Liver (tissue), 9 donors: Measurements from ENCODE around the gene PRSS27. TPM values are rescaled to one million over a fixed set of nuclear protein-coding genes. Genes with fewer than 3 reads are reported as not detected.
"Not testable (repeated sequence)": the region's sequence is repeated elsewhere in the genome, so short reads cannot be mapped to it uniquely, and the experiment has no call there.

ENCODE experiments used
- DNase-seq: peaks from one replicate; pipeline ENCODE4 v3.0.0-alpha.2; 2017; ENCODE audit warnings: low spot score
- H3K27ac ChIP-seq, 2 donors: one replicate each; pipeline ENCODE4 v1.7.0; 2013; ENCODE audit warnings: inconsistent platforms in 2 of 2, low read length in 2 of 2, control low read depth in 1 of 2, low read depth in 1 of 2, mild to moderate bottlenecking in 1 of 2
- H3K27me3 ChIP-seq, 4 donors: one replicate each; pipeline versions ENCODE4 v1.6.1 to v1.7.0; 2013; ENCODE audit warnings: low read length in 3 of 4, inconsistent platforms in 1 of 4, mild to moderate bottlenecking in 1 of 4, moderate library complexity in 1 of 4; ENCODE audit not compliant: control insufficient read depth in 4 of 4, insufficient read depth in 4 of 4
- H3K36me3 ChIP-seq, 4 donors: one replicate each; pipeline versions ENCODE4 v1.6.1 to v1.7.0; 2013; ENCODE audit warnings: low read length in 3 of 4, mild to moderate bottlenecking in 3 of 4, low read depth in 1 of 4, moderate library complexity in 1 of 4; ENCODE audit not compliant: control insufficient read depth in 4 of 4, insufficient read depth in 3 of 4
- H3K4me1 ChIP-seq, 4 donors: one replicate each; pipeline versions ENCODE4 v1.6.1 to v1.7.0; 2013; ENCODE audit warnings: low read length in 3 of 4, mild to moderate bottlenecking in 3 of 4, moderate library complexity in 1 of 4; ENCODE audit not compliant: control insufficient read depth in 4 of 4, insufficient read depth in 4 of 4
- H3K4me3 ChIP-seq, 3 donors: one replicate each; pipeline versions ENCODE4 v1.6.1 to v1.7.0; 2013; ENCODE audit warnings: low read length in 3 of 3, control low read depth in 1 of 3, low read depth in 1 of 3, mild to moderate bottlenecking in 1 of 3
- H3K9ac ChIP-seq, 2 donors: one replicate each; pipeline ENCODE4 v1.7.0; 2013; ENCODE audit warnings: low read length in 2 of 2, mild to moderate bottlenecking in 2 of 2, moderate library complexity in 2 of 2, control low read depth in 1 of 2, low read depth in 1 of 2
- H3K9me3 ChIP-seq, 4 donors: one replicate each; pipeline versions ENCODE4 v1.6.1 to v1.7.0; 2013; ENCODE audit warnings: low read length in 3 of 4; ENCODE audit not compliant: control insufficient read depth in 4 of 4
- CTCF ChIP-seq: fragments of 150-350 bp; IDR thresholded peaks from 2 replicates; pipeline ENCODE4 v1.5.1; 2017; ENCODE audit warnings: improper control_type of control experiment, low read depth, low read length; ENCODE audit not compliant: missing input control
- EGR1 ChIP-seq, 2 donors: IDR thresholded peaks; 2 replicates each; pipeline ENCODE4 v1.6.1; 2016 to 2018; ENCODE audit warnings: antibody characterized with exemption in 2 of 2, low read depth in 2 of 2
- FOXA1 ChIP-seq: IDR thresholded peaks from 2 replicates; pipeline ENCODE4 v1.6.1; 2016; ENCODE audit warnings: antibody characterized with exemption
- FOXA2 ChIP-seq: IDR thresholded peaks from 2 replicates; pipeline ENCODE4 v1.6.1; 2016; ENCODE audit warnings: antibody characterized with exemption
- GABPA ChIP-seq, 2 donors: IDR thresholded peaks in 1 of 2; conservative IDR thresholded peaks in 1 of 2; 2 replicates each; pipeline ENCODE4 v1.6.1; 2016; ENCODE audit warnings: antibody characterized with exemption in 2 of 2, mild to moderate bottlenecking in 1 of 2, moderate library complexity in 1 of 2
- HNF4A ChIP-seq, 2 donors: conservative IDR thresholded peaks; 2 replicates each; pipeline ENCODE4 v1.6.1; 2016; ENCODE audit warnings: antibody characterized with exemption in 2 of 2, mild to moderate bottlenecking in 2 of 2
- HNF4G ChIP-seq: IDR thresholded peaks from 2 replicates; pipeline ENCODE4 v1.6.1; 2016; ENCODE audit warnings: antibody characterized with exemption
- JUND ChIP-seq, 2 donors: IDR thresholded peaks; 2 replicates each; pipeline ENCODE4 v1.6.1; 2016; ENCODE audit warnings: antibody characterized with exemption in 2 of 2
- NR2F2 ChIP-seq: IDR thresholded peaks from 2 replicates; pipeline ENCODE4 v1.6.1; 2016; ENCODE audit warnings: antibody characterized with exemption
- RAD21 ChIP-seq, 2 donors: IDR thresholded peaks; 2 replicates each; pipeline ENCODE4 v1.6.1; 2016; ENCODE audit warnings: antibody characterized with exemption in 2 of 2, mild to moderate bottlenecking in 2 of 2
- REST ChIP-seq: IDR thresholded peaks from 2 replicates; pipeline ENCODE4 v1.6.1; 2016; ENCODE audit warnings: antibody characterized with exemption, mild to moderate bottlenecking
- RXRA ChIP-seq, 2 donors: IDR thresholded peaks; 2 replicates each; pipeline ENCODE4 v1.6.1; 2017 to 2018; ENCODE audit warnings: antibody characterized with exemption in 2 of 2, mild to moderate bottlenecking in 1 of 2
- SP1 ChIP-seq: IDR thresholded peaks from 2 replicates; pipeline ENCODE4 v1.6.1; 2018; ENCODE audit warnings: antibody characterized with exemption, mild to moderate bottlenecking
- TAF1 ChIP-seq: conservative IDR thresholded peaks from 2 replicates; pipeline ENCODE4 v1.6.1; 2016; ENCODE audit warnings: antibody characterized with exemption, mild to moderate bottlenecking
- YY1 ChIP-seq: IDR thresholded peaks from 2 replicates; pipeline ENCODE4 v1.6.1; 2016; ENCODE audit warnings: antibody characterized with exemption, mild to moderate bottlenecking
- ZBTB33 ChIP-seq: IDR thresholded peaks from 2 replicates; pipeline ENCODE4 v1.6.1; 2016; ENCODE audit warnings: antibody characterized with exemption
- WGBS: extraction: QIAGEN DNeasy Blood & Tissue Kit; methylation state at CpG from one replicate; pipeline ENCODE4 v1.1.7; 2013; 5-methylcytosine and 5-hydroxymethylcytosine counted together
- polyA plus RNA-seq, 2 donors: library from polyadenylated mRNA; stranded (reverse) in 1 of 2; unstranded in 1 of 2; fragments of 200-250 nt in 1 of 2; fragments of >200 nt in 1 of 2; fragmentation: Nextera tagmentation in 1 of 2; extraction: Ambion mirVana in 1 of 2; gene quantifications; one replicate each; pipeline versions ENCODE4 v1.2.1 to v1.2.3, GENCODE V29; 2013 to 2015
- total RNA-seq, 2 donors: library from RNA; depleted of rRNA; stranded (reverse); fragments of >200 nt; gene quantifications; one replicate each; pipeline ENCODE4 v1.2.3, GENCODE V29; 2014
- TF ChIP-seq, protein P1 (sequence below): IDR thresholded peaks from 2 replicates; pipeline ENCODE4 v1.6.1; 2016; ENCODE audit warnings: antibody characterized with exemption
- TF ChIP-seq, protein P2 (sequence below): IDR thresholded peaks from 2 replicates; pipeline ENCODE4 v1.6.1; 2016; ENCODE audit warnings: antibody characterized with exemption
- donor health status: healthy.
- donor health status: healthy.
- donor health status: healthy.
- donor health status: healthy.
- donor health status: healthy.

PRSS27 gene
- total and polyA plus RNA-seq, 4 donors: 0.05 to 1.5 (median 0.22) TPM; not detected in 1

DNA sequence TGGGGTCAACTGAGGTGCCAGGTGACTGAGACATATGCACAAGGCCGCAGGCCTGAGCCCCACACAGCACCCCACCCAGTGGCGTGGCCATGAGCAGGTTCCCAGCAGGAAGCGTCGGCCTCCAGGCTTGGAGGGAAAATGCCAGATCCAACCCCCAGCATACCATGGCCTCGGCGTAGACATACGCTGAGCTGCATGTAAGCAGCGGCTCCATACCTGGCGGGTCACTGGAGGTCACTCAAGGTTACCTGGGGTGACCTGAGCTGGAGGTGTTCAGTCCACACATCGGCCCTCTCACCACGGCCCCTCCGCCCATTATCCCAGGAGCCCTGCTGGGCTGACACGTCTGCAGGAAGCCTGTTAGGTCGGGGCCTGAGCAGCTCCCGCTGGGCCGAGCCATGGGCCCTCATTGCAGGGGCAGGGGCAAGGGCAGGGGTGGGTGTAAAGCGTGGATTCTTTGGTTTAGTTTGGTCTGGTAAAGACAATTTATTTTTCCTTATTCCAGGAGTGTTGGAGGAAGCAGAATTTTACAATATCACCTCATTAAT lies 22.5 kb downstream of the PRSS27 start:
- H3K27me3 ChIP-seq: no peaks in the 10 kb centered on the region
- peaks cover 7 to 47% (median 19%) of the 10 kb centered on the region in 4 donors for H3K36me3 ChIP-seq
- no peak for DNase-seq
- peaks cover 0 to 3% (median 0%) of the 10 kb centered on the region in 4 donors for H3K4me1 ChIP-seq
- 96% methylated on average over 17 of the region's 17 CpGs for WGBS
- no peak overlapping the region for H3K4me3 ChIP-seq
- no peaks in the 10 kb centered on the region for H3K9me3 ChIP-seq
- H3K9ac ChIP-seq: no peak overlapping the region
- TF ChIP-seq, protein P1, sequence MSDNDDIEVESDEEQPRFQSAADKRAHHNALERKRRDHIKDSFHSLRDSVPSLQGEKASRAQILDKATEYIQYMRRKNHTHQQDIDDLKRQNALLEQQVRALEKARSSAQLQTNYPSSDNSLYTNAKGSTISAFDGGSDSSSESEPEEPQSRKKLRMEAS: no peak
- TF ChIP-seq FOXA1 (no peak), JUND (IDR thresholded peaks at IDR 0.05) (no peak)
- H3K27ac ChIP-seq: no peak overlapping the region

DNA sequence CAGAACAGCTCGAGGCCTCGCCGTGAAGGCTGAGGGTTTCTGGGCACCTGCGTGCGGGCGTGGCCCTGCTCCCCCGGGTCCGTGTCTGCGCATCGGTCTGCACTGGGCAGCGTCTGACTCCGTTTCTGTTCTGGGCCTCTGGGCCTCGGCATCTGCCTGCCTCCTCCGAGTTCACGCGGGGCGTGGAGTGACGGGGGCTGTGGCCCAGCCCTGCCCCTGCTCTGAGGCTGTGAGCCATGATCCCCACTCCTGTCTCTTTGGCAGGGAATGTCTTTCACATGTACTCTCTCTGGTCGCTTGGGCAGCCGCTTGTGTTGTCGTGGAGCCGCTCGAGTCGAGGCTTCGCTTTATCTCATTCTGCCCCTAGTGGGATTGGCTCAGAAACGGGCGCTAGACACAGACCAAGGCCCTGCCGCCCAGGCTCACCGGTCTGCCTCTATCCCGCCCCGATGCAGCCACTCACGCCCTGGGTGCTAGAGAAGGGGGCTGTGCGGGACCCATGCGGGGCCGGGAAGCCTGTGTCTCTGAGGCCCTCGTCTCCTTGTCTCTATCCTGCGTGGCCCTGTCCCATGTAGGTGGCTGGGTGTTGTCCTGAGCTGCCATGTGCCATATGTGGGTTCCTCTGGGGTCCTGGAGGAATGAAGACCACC lies 23.3 kb downstream of the PRSS27 start:
- peaks cover 7 to 46% (median 18%) of the 10 kb centered on the region in 4 donors for H3K36me3 ChIP-seq
- H3K27me3 ChIP-seq, H3K9ac ChIP-seq, DNase-seq, H3K27ac ChIP-seq, H3K9me3 ChIP-seq, H3K4me1 ChIP-seq, H3K4me3 ChIP-seq: not testable (repeated sequence)
- 96% methylated on average over 34 of the region's 37 CpGs for WGBS

DNA sequence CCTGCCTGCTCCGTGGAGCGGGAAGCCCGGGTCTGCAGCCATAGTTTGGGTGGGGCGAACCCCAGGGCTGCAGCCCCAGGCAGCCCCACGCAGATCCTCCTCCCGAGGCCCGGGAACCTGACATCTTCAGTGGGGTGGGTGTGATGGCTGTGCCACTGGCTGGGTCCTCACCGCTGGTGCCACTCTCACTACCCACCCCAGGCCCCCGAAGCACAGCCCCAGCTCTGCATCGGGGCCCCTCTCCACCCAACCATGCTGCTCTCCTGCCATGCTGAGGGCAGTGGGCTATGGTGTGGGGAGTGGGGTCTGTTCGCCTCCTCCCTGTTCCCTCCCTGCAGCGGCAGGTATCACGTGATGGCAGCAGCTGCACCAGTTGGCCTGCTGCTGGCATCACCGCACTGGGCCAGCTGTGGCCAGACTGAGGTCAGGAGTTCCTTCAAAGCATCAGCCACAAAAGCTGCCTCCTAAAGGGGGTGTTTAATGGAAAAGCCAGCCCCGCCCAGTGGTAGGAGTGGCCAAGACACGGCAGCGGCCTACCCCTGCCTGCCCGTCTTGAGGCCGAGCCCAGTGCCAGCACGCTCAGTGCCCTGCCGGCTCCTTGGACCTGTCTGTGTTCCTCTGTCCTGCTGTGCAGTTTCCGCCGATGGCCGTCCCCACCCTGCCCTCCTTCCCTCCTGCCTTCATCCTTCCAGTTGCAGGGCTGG lies 26.9 kb downstream of the PRSS27 start:
- Histone ChIP-seq H3K4me1 (peaks cover 0 to 2% (median 0%) of the 10 kb centered on the region in 4 donors), H3K27me3 (no peaks in the 10 kb centered on the region), H3K9ac (no peak overlapping the region), H3K4me3 (no peak overlapping the region), H3K27ac (no peak overlapping the region), H3K36me3 (peaks cover 3 to 17% (median 10%) of the 10 kb centered on the region in 4 donors), H3K9me3 (no peaks in the 10 kb centered on the region)
- 89% methylated on average over 24 of the region's 24 CpGs for WGBS
- DNase-seq: no peak
- TF ChIP-seq FOXA2 (no peak), NR2F2 (no peak), YY1 (no peak), GABPA (IDR thresholded peaks at IDR 0.05 in 1 of 2, conservative IDR thresholded peaks at IDR 0.05 in 1 of 2) (no peak), RXRA (IDR thresholded peaks at IDR 0.05) (no peak), RAD21 (IDR thresholded peaks at IDR 0.05) (no peak), SP1 (no peak), FOXA1 (no peak), ZBTB33 (no peak), HNF4A (conservative IDR thresholded peaks at IDR 0.05) (no peak), HNF4G (no peak), TAF1 (no peak), CTCF (no peak), REST (no peak), EGR1 (IDR thresholded peaks at IDR 0.05; ENCODE audit: low read depth in 2 of 2) (no peak), JUND (IDR thresholded peaks at IDR 0.05) (no peak)
- TF ChIP-seq, protein P1: no peak
- TF ChIP-seq, protein P2, sequence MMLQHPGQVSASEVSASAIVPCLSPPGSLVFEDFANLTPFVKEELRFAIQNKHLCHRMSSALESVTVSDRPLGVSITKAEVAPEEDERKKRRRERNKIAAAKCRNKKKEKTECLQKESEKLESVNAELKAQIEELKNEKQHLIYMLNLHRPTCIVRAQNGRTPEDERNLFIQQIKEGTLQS: no peak
